ENCODE results near the gene NPTN.

The NPTN gene

GRCh38 chr15:73602446-73602843, 30.7 kb downstream of the NPTN start:
- H3K4me1 Mint-ChIP-seq, result peaks cover 26% of the 10 kb centered on the region
- no peaks in the 10 kb centered on the region for H3K9me3 Mint-ChIP-seq
- no peak for DNase-seq
- no peak for TF ChIP-seq CTCF (IDR thresholded peaks at IDR 0.05)
- H3K27ac Mint-ChIP-seq, result no peak overlapping the region
- no peaks in the 10 kb centered on the region for H3K27me3 Mint-ChIP-seq (ENCODE audit: low read depth, poor library complexity)
- no peak overlapping the region for H3K4me3 Mint-ChIP-seq
- peaks cover 8% of the 10 kb centered on the region for H3K36me3 Mint-ChIP-seq (ENCODE audit: low read depth)

- no peaks in the 10 kb centered on the region for H3K27me3 Mint-ChIP-seq (ENCODE audit: low read depth, poor library complexity)
- TF ChIP-seq CTCF (IDR thresholded peaks at IDR 0.05), result no peak
- peaks cover 8% of the 10 kb centered on the region for H3K36me3 Mint-ChIP-seq (ENCODE audit: low read depth)
- peaks cover 33% of the 10 kb centered on the region for H3K4me1 Mint-ChIP-seq
- no peak for DNase-seq
- H3K27ac Mint-ChIP-seq, result no peak overlapping the region
- H3K9me3 Mint-ChIP-seq, result no peaks in the 10 kb centered on the region
- H3K4me3 Mint-ChIP-seq, result no peak overlapping the region
These were observed 31.4 kb downstream of the NPTN start for GRCh38 chr15:73601451-73602445.

- Mint-ChIP-seq H3K4me3 (no peak overlapping the region), H3K4me1 (peaks cover 40% of the 10 kb centered on the region), H3K27me3 (ENCODE audit: low read depth, poor library complexity) (no peaks in the 10 kb centered on the region)
These were observed 32.5 kb downstream of the NPTN start for GRCh38 chr15:73600413-73601335.

GRCh38 chr15:73599934-73600333, 33.3 kb downstream of the NPTN start:
- no peak for DNase-seq
- H3K4me1 Mint-ChIP-seq, result peaks cover 39% of the 10 kb centered on the region
- H3K36me3 Mint-ChIP-seq (ENCODE audit: low read depth), result no peaks in the 10 kb centered on the region
- no peak overlapping the region for H3K27ac Mint-ChIP-seq
- no peaks in the 10 kb centered on the region for H3K27me3 Mint-ChIP-seq (ENCODE audit: low read depth, poor library complexity)
- no peaks in the 10 kb centered on the region for H3K9me3 Mint-ChIP-seq
- TF ChIP-seq CTCF (IDR thresholded peaks at IDR 0.05), result no peak
- H3K4me3 Mint-ChIP-seq, result no peak overlapping the region

More at GRCh38 chr15:73600413-73601335, 32.5 kb downstream of the NPTN start:
- TF ChIP-seq CTCF (IDR thresholded peaks at IDR 0.05), result no peak
- Mint-ChIP-seq H3K9me3 (no peaks in the 10 kb centered on the region), H3K27ac (no peak overlapping the region), H3K36me3 (ENCODE audit: low read depth) (peaks cover 5% of the 10 kb centered on the region)
- no peak for DNase-seq

GRCh38 chr15:73598530-73599160, 34.5 kb downstream of the NPTN start:
- peaks cover 42% of the 10 kb centered on the region for H3K4me1 Mint-ChIP-seq
- no peaks in the 10 kb centered on the region for H3K27me3 Mint-ChIP-seq (ENCODE audit: low read depth, poor library complexity)
- no peaks in the 10 kb centered on the region for H3K9me3 Mint-ChIP-seq
- no peak overlapping the region for H3K27ac Mint-ChIP-seq
- no peak for DNase-seq
- peaks cover 3% of the 10 kb centered on the region for H3K36me3 Mint-ChIP-seq (ENCODE audit: low read depth)
- TF ChIP-seq CTCF (IDR thresholded peaks at IDR 0.05), result no peak
- no peak overlapping the region for H3K4me3 Mint-ChIP-seq

Measured in nephron progenitor cell (in vitro differentiated cells).